CD4-positive, alpha-beta T cell (primary cell): ENCODE results near the gene CCIN. TPM values are rescaled to one million over a fixed set of nuclear protein-coding genes. Genes with fewer than 3 reads are reported as not detected.

Source experiments
- ATAC-seq: fragments of 200-7000 bp; cut with Tn5 transposase; one replicate; pipeline ENCODE4 v1.10.0; 2022; ENCODE audit warnings: mild to moderate bottlenecking; ENCODE audit not compliant: poor library complexity
- CTCF ChIA-PET: fragments of 350-600 bp; sonication (Branson Sonifier 250); formaldehyde crosslinking; loops from one replicate; lab custom pipeline; 2021; ENCODE audit warnings: antibody characterized with exemption, inconsistent platforms; lab: Charles Lee
- POLR2A ChIA-PET: fragments of 350-600 bp; sonication (Branson Sonifier 250); formaldehyde crosslinking; loops from one replicate; lab custom pipeline; 2021; ENCODE audit warnings: antibody characterized with exemption, inconsistent platforms; lab: Charles Lee
- DNase-seq, 14 experiments: peaks; one replicate each; pipeline ENCODE4 v3.0.0-alpha.2; 2013 to 2020; ENCODE audit warnings: mixed read lengths in 2 of 14
- H3K27ac ChIP-seq, 2 donors: one replicate each; pipeline versions ENCODE4 v1.5.1 to v1.7.0; 2013; ENCODE audit warnings: low read length in 2 of 2, low read depth in 1 of 2, mild to moderate bottlenecking in 1 of 2
- H3K27me3 ChIP-seq, 2 experiments: 1 replicate in 1 of 2; 2 replicates in 1 of 2; pipeline versions ENCODE4 v1.6.1 to v1.7.0; 2013; ENCODE audit warnings: low read length in 2 of 2, control low read depth in 1 of 2, mild to moderate bottlenecking in 1 of 2, moderate library complexity in 1 of 2; ENCODE audit not compliant: insufficient read depth in 2 of 2, control insufficient read depth in 1 of 2
- H3K36me3 ChIP-seq: one replicate; pipeline ENCODE4 v1.6.1; 2013; ENCODE audit warnings: low read length, control low read depth; ENCODE audit not compliant: insufficient read depth
- H3K4me1 ChIP-seq: one replicate; pipeline ENCODE4 v1.6.1; 2013; ENCODE audit warnings: low read length, control low read depth; ENCODE audit not compliant: insufficient read depth
- H3K4me3 ChIP-seq: one replicate; pipeline ENCODE4 v1.5.1; 2013; ENCODE audit warnings: mild to moderate bottlenecking, low read length, moderate library complexity
- H3K9me3 ChIP-seq, 2 experiments: 1 replicate in 1 of 2; 2 replicates in 1 of 2; pipeline versions ENCODE4 v1.6.1 to v1.7.0; 2013; ENCODE audit warnings: low read length in 2 of 2, mild to moderate bottlenecking in 2 of 2, control low read depth in 1 of 2, moderate library complexity in 1 of 2; ENCODE audit not compliant: control insufficient read depth in 1 of 2, insufficient read depth in 1 of 2
- H3K27ac Mint-ChIP-seq: one replicate; pipeline ENCODE4 v1.8.0; 2020; ENCODE audit warnings: mixed read lengths
- H3K27me3 Mint-ChIP-seq: one replicate; pipeline ENCODE4 v1.8.0; 2021; ENCODE audit warnings: mixed read lengths
- H3K36me3 Mint-ChIP-seq: one replicate; pipeline ENCODE4 v1.8.0; 2021; ENCODE audit warnings: low read depth, mixed read lengths
- H3K4me1 Mint-ChIP-seq: one replicate; pipeline ENCODE4 v1.8.0; 2021; ENCODE audit warnings: low read depth, mixed read lengths
- H3K4me3 Mint-ChIP-seq: one replicate; pipeline ENCODE4 v1.8.0; 2020; ENCODE audit warnings: mild to moderate bottlenecking, mixed read lengths
- H3K9me3 Mint-ChIP-seq: one replicate; pipeline ENCODE4 v1.8.0; 2020; ENCODE audit warnings: mixed read lengths
- CTCF ChIP-seq: fragments of 200-600 bp; IDR thresholded peaks from one replicate; pipeline ENCODE4 v1.8.0; 2022; ENCODE audit warnings: antibody characterized with exemption, mild to moderate bottlenecking
- intact Hi-C, 2 experiments: fragments of 100-400 bp; cut with DNase I in 1 of 2; cut with micrococcal nuclease in 1 of 2; formaldehyde crosslinking; loops; one replicate each; pipeline versions ENCODE4 v1.15.1 to v1.9.0; 2023 to 2025; cut with DNase I, micrococcal nuclease
- total RNA-seq, 174 experiments: library from RNA in 2 of 174; stranded (reverse) in 2 of 174; gene quantifications; one replicate each; pipeline ENCODE4 v1.2.3 and lab custom pipeline; 2021 to 2026

CCIN gene
- total RNA-seq, 2 experiments from 2014 or later: 0.22 to 0.36 TPM

GRCh38 chr9:36170531-36170930 lies 1.3 kb downstream of the CCIN start:
- Mint-ChIP-seq H3K27me3 (no peaks in the 10 kb centered on the region), H3K27ac (no peak overlapping the region), H3K4me1 (no peaks in the 10 kb centered on the region), H3K36me3 (no peaks in the 10 kb centered on the region), H3K9me3 (no peaks in the 10 kb centered on the region), H3K4me3 (no peak overlapping the region)
- intact Hi-C loops: no loop called here
- Histone ChIP-seq H3K27ac (no peak overlapping the region), H3K4me3 (no peak overlapping the region), H3K9me3 (no peaks in the 10 kb centered on the region), H3K36me3 (no peaks in the 10 kb centered on the region), H3K4me1 (peaks cover 12% of the 10 kb centered on the region), H3K27me3 (no peaks in the 10 kb centered on the region)
- ChIA-PET POLR2A (no interaction called here), CTCF (interaction anchor here (7.5 kb wide), 1 partner anchor 69 kb away, joined by 122 read pairs; no protein-coding TSS in a partner anchor)
- DNase-seq (no peak), ATAC-seq (no peak)
- no peak for TF ChIP-seq CTCF

DNA sequence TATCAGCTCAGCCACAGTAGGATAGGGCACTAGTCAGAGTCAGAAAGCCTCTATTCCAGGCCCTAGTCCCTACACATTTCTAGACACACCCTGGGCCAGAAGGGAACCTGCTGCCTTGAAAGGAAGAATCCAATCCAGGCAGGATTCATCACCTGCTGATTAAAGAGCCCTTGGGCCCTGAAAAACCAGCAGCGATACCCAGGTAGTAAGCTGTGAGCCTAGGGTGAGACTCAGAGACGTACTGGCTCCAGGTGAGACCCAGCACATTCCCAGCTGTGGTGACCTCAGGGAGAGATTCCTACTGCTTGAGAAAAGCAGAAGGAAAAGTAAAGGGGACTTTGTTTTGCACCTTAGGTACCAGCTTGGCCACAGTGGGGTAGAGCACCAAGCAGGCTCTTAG lies 4.7 kb downstream of the CCIN start:
- no peak for ATAC-seq
- no peak overlapping the region for H3K27ac ChIP-seq
- CTCF ChIA-PET: interaction anchor here (0.7 to 1.1 kb wide), 2 partner anchors 71 to 196 kb away, joined by 3 to 4 read pairs; no protein-coding TSS in a partner anchor
- TF ChIP-seq CTCF: no peak
- Mint-ChIP-seq H3K9me3 (no peaks in the 10 kb centered on the region), H3K4me3 (no peak overlapping the region), H3K27me3 (no peaks in the 10 kb centered on the region), H3K4me1 (no peaks in the 10 kb centered on the region), H3K27ac (no peak overlapping the region), H3K36me3 (no peaks in the 10 kb centered on the region)
- H3K4me1 ChIP-seq: no peaks in the 10 kb centered on the region
- H3K36me3 ChIP-seq: no peaks in the 10 kb centered on the region
- no peak overlapping the region for H3K4me3 ChIP-seq
- no peaks in the 10 kb centered on the region for H3K9me3 ChIP-seq
- intact Hi-C loops: no loop called here
- H3K27me3 ChIP-seq: no peaks in the 10 kb centered on the region
- no peak for DNase-seq
- POLR2A ChIA-PET: no interaction called here

DNA sequence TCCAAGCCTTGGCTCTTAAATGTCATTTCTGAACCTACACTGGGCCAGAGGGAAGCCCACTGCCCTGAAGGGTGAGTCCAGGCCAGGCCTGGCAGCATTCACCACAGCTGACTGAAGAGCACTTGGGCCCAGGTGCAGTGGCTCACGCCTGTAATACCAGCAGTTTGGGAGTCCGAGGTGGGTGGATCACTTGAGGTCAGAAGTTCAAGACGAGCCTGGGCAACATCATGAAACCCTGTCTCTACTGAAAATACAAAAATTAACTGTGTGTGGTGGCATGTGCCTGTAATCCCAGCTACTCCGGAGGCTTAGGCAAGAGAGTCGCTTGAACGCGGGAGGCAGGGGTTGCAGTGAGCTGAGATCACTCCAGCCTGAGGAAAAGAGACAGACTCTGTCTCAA lies 5.1 kb downstream of the CCIN start:
- Mint-ChIP-seq H3K4me1 (no peaks in the 10 kb centered on the region), H3K36me3 (no peaks in the 10 kb centered on the region), H3K4me3 (no peak overlapping the region), H3K9me3 (no peaks in the 10 kb centered on the region), H3K27ac (no peak overlapping the region), H3K27me3 (no peaks in the 10 kb centered on the region)
- CTCF ChIA-PET: interaction anchor here (1.1 kb wide), 1 partner anchor 71 kb away, joined by 3 read pairs; no protein-coding TSS in a partner anchor
- Histone ChIP-seq H3K27me3 (no peaks in the 10 kb centered on the region), H3K4me3 (no peak overlapping the region), H3K27ac (no peak overlapping the region), H3K36me3 (no peaks in the 10 kb centered on the region), H3K9me3 (no peaks in the 10 kb centered on the region), H3K4me1 (no peaks in the 10 kb centered on the region)
- no peak for TF ChIP-seq CTCF
- intact Hi-C loops: no loop called here
- no peak for DNase-seq
- ATAC-seq: no peak
- POLR2A ChIA-PET: no interaction called here
